ELR (cell line): ENCODE data around the gene MDM2.
"Not testable (repeated sequence)": the region's sequence is repeated elsewhere in the genome, so short reads cannot be mapped to it uniquely, and the experiment has no call there.

ENCODE experiments used
- DNase-seq: peaks from one replicate; pipeline ENCODE4 v3.0.0-alpha.2; 2015; ENCODE audit warnings: low read depth

The MDM2 gene

GRCh38 chr12:68827895-68828671, 20.1 kb downstream of the MDM2 start:
- no peak for DNase-seq

- DNase-seq = no peak
These were observed 20.7 kb downstream of the MDM2 start for GRCh38 chr12:68828672-68829068.

GRCh38 chr12:68831272-68831671, 23.3 kb downstream of the MDM2 start:
- DNase-seq = no peak

- DNase-seq = no peak
These were observed 23.9 kb downstream of the MDM2 start for GRCh38 chr12:68831751-68832503.

GRCh38 chr12:68832504-68832867, 24.5 kb downstream of the MDM2 start:
- no peak for DNase-seq

- no peak for DNase-seq
These were observed 25.5 kb downstream of the MDM2 start for GRCh38 chr12:68833508-68833907.

GRCh38 chr12:68835333-68835908, 27.4 kb downstream of the MDM2 start:
- no peak for DNase-seq

- DNase-seq = no peak
These were observed 29.2 kb downstream of the MDM2 start for GRCh38 chr12:68837215-68837614.

GRCh38 chr12:68838046-68838886, 30.3 kb downstream of the MDM2 start:
- no peak for DNase-seq

- DNase-seq = no peak
These were observed 31.5 kb downstream of the MDM2 start for GRCh38 chr12:68839183-68840147.

- not testable (repeated sequence) for DNase-seq
These were observed 33.2 kb downstream of the MDM2 start for GRCh38 chr12:68841175-68841574.

GRCh38 chr12:68841717-68842116, 33.7 kb downstream of the MDM2 start:
- DNase-seq = no peak

GRCh38 chr12:68842123-68842522, 34.1 kb downstream of the MDM2 start:
- no peak for DNase-seq

GRCh38 chr12:68842784-68843567, 35.0 kb downstream of the MDM2 start:
- DNase-seq = no peak

- DNase-seq = no peak
These were observed 36.4 kb downstream of the MDM2 start for GRCh38 chr12:68844318-68844745.

- no peak for DNase-seq
These were observed 37.1 kb downstream of the MDM2 start for GRCh38 chr12:68844788-68845695.

- DNase-seq = no peak
These were observed 38.8 kb downstream of the MDM2 start for GRCh38 chr12:68846811-68847210.

GRCh38 chr12:68850390-68850789, 42.4 kb downstream of the MDM2 start:
- DNase-seq = no peak
